ENCODE results near the gene GEMIN7.
A peak's percentile ranks its signal among the peaks of the same experiment; 100 is the strongest.

The GEMIN7 gene

DNA sequence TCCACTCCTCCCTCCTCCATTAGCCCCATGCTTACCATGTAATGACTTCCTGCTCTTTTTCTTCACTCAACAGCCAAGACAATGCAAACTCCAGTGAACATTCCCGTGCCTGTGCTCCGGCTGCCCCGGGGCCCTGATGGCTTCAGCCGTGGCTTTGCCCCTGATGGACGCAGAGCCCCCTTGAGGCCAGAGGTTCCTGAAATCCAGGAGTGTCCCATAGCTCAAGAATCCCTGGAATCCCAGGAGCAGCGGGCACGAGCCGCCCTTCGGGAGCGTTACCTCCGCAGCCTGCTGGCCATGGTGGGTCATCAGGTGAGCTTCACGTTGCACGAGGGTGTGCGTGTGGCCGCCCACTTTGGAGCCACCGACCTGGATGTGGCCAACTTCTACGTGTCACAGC, 11.0 kb downstream of the GEMIN7 start:
- H3K4me3 ChIP-seq (ENCODE audit: low read depth, low read length): no peak overlapping the region
- no peak for DNase-seq (ENCODE audit: low read depth)
- no peak for TF ChIP-seq CTCF (IDR thresholded peaks at IDR 0.05; ENCODE audit: control insufficient read depth, extremely low read depth, insufficient read depth)

DNA sequence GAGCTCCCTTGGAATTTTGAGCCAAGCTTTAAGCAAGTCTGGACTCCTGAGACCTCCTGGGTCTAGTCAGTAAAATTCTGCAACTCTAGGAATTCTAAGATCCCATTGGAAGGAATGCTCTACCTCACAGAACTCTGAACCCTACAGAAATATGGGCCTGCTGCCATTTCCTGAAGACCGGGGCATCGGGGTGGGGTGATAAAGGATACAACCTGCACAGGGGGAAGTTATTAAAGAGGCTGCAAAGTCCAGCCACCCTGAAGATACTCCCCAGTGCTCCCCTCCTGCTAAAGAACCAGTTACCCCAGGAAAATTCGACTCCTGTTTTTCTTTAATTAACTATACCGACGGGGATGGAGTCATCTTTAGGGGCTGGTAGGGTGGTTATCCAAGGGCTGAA, 11.5 kb downstream of the GEMIN7 start:
- no peak for DNase-seq (ENCODE audit: low read depth)
- peak overlapping the region; percentile 80 for H3K4me3 ChIP-seq (ENCODE audit: low read depth, low read length)
- no peak for TF ChIP-seq CTCF (IDR thresholded peaks at IDR 0.05; ENCODE audit: control insufficient read depth, extremely low read depth, insufficient read depth)

- peak overlapping the region; percentile 80 for H3K4me3 ChIP-seq (ENCODE audit: low read depth, low read length)
- peak; percentile 91 for DNase-seq (ENCODE audit: low read depth)
- no peak for TF ChIP-seq CTCF (IDR thresholded peaks at IDR 0.05; ENCODE audit: control insufficient read depth, extremely low read depth, insufficient read depth)
Measured at GRCh38 chr19:45091031-45091923, 12.2 kb downstream of the GEMIN7 start.

- H3K4me3 ChIP-seq (ENCODE audit: low read depth, low read length): peak within 1 kb of the TSS; percentile 80
- peak; percentile 81 for DNase-seq (ENCODE audit: low read depth)
- TF ChIP-seq CTCF (IDR thresholded peaks at IDR 0.05; ENCODE audit: control insufficient read depth, extremely low read depth, insufficient read depth): no peak
Measured at GRCh38 chr19:45092747-45093678, 14.0 kb downstream of the GEMIN7 start, which contains the start of gene PPP1R37. Gene PPP1R37, plus strand, starts transcription at chr19:45093179. Its CDS starts 147 bp downstream, at chr19:45093326.

DNA sequence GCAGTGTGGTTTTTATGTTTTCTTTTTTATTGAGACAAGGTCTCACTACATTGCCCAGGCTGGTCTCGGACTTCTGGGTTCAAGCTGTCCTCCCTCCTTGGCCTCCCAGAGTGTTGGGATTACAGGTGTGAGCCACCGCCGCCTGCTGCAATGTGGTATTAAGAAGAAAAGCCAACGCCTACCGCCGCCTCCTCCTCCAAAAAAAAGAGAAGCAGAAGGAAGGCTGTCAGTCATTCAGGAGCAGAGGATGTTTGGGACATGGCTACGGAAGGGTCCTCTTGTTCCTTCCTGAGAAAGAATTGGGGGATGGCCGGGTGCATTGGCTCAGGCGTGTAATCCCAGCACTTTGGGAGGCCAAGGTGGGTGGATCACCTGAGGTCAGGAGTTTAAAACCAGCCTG, 15.1 kb downstream of the GEMIN7 start:
- no peak for DNase-seq (ENCODE audit: low read depth)
- no peak for TF ChIP-seq CTCF (IDR thresholded peaks at IDR 0.05; ENCODE audit: control insufficient read depth, extremely low read depth, insufficient read depth)
- peak overlapping the region; percentile 80 for H3K4me3 ChIP-seq (ENCODE audit: low read depth, low read length)

DNA sequence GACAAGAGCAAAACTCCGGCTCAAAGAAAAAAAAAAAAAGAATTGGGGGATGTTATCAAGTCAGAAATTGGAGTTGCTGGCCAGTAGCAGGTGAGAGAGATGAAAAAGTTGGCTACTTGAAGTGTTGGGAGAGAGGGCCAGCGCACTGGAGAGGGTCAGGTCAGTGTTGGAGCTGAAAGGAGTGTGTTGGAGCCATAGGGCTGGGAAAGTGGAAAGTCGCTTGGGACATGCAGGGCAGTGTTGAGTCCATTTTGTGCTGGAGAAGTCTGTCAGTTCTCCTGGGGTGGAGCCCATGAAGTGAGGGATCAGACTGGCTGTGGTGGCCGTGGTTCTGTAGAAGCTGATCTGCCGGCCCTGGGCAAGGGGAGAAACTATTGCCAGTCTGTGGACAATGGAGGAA, 15.6 kb downstream of the GEMIN7 start:
- peak overlapping the region; percentile 80; the same call in 1 of the 2 replicates for H3K4me3 ChIP-seq (ENCODE audit: low read depth, low read length)
- no peak for TF ChIP-seq CTCF (IDR thresholded peaks at IDR 0.05; ENCODE audit: control insufficient read depth, extremely low read depth, insufficient read depth)
- DNase-seq (ENCODE audit: low read depth): no peak
